B cell (primary cell): Measurements from ENCODE around the gene COL5A1. TPM values are rescaled to one million over a fixed set of nuclear protein-coding genes. Genes with fewer than 3 reads are reported as not detected.
"Not testable (repeated sequence)": the region's sequence is repeated elsewhere in the genome, so short reads cannot be mapped to it uniquely, and the experiment has no call there.

Experiments used
- ATAC-seq: fragments of 200-7000 bp; cut with Tn5 transposase; one replicate; pipeline ENCODE4 v1.10.0; 2021; ENCODE audit warnings: low read depth, mild to moderate bottlenecking, moderate number of reproducible peaks, moderate library complexity
- CTCF ChIA-PET: fragments of 350-600 bp; sonication (Branson Sonifier 250); formaldehyde crosslinking; loops from one replicate; lab custom pipeline; 2021; ENCODE audit warnings: antibody characterized with exemption, inconsistent platforms; lab: Charles Lee
- POLR2A ChIA-PET: fragments of 350-600 bp; sonication (Branson Sonifier 250); formaldehyde crosslinking; loops from one replicate; lab custom pipeline; 2021; ENCODE audit warnings: antibody characterized with exemption; lab: Charles Lee
- DNase-seq: peaks from one replicate; pipeline ENCODE4 v3.0.0; 2013
- H2AFZ ChIP-seq: 2 replicates; pipeline ENCODE4 v1.6.1; 2012; ENCODE audit warnings: mild to moderate bottlenecking, low read depth, low read length; ENCODE audit not compliant: insufficient read depth, poor library complexity, severe bottlenecking
- H3K27ac ChIP-seq, 2 donors: 1 replicate in 1 of 2; 2 replicates in 1 of 2; pipeline ENCODE4 v1.5.1; 2012 to 2013; ENCODE audit warnings: low read length in 2 of 2, mild to moderate bottlenecking in 2 of 2, moderate library complexity in 1 of 2
- H3K27me3 ChIP-seq, 4 experiments: fragments of 200-600 bp in 1 of 4; sonication (generic) in 1 of 4; replicated peaks in 1 of 4; 1 replicate in 2 of 4; 2 replicates in 2 of 4; pipeline versions ENCODE4 v1.6.1 to v1.7.0; 2013 to 2016; ENCODE audit warnings: low read length in 3 of 4, mild to moderate bottlenecking in 2 of 4, mixed read lengths in 1 of 4, moderate library complexity in 1 of 4; ENCODE audit not compliant: insufficient read depth in 4 of 4, control insufficient read depth in 3 of 4; ENCODE audit errors: control extremely low read depth in 1 of 4
- H3K36me3 ChIP-seq, 2 experiments: replicated peaks in 1 of 2; 1 replicate in 1 of 2; 2 replicates in 1 of 2; pipeline versions ENCODE4 v1.6.1 to v1.7.1; 2013; ENCODE audit warnings: low read length in 1 of 2; ENCODE audit not compliant: insufficient read depth in 2 of 2, control insufficient read depth in 1 of 2; ENCODE audit errors: control extremely low read depth in 1 of 2, extremely low read depth in 1 of 2
- H3K4me1 ChIP-seq, 2 donors: fragments of 200-600 bp in 1 of 2; sonication (generic) in 1 of 2; 1 replicate in 1 of 2; 2 replicates in 1 of 2; pipeline versions ENCODE4 v1.5.1 to v1.6.1; 2013 to 2017; ENCODE audit warnings: low read length in 2 of 2; ENCODE audit not compliant: control insufficient read depth in 2 of 2, insufficient read depth in 2 of 2
- H3K4me2 ChIP-seq: replicated peaks from 2 replicates; pipeline ENCODE3; 2012; ENCODE audit warnings: mild to moderate bottlenecking, low read depth, low read length; ENCODE audit not compliant: poor library complexity, severe bottlenecking
- H3K4me3 ChIP-seq, 5 experiments: fragments of 200-600 bp in 1 of 5; sonication (generic) in 1 of 5; 1 replicate in 3 of 5; 2 replicates in 2 of 5; pipeline versions ENCODE4 v1.5.1 to v1.7.0; 2011 to 2016; ENCODE audit warnings: low read length in 4 of 5, mild to moderate bottlenecking in 4 of 5, low read depth in 2 of 5, control low read depth in 1 of 5, moderate library complexity in 1 of 5; ENCODE audit not compliant: insufficient read depth in 1 of 5; ENCODE audit errors: control extremely low read depth in 1 of 5, extremely low read depth in 1 of 5
- H3K79me2 ChIP-seq: fragments of 200-600 bp; sonication (generic); one replicate; pipeline ENCODE4 v1.6.0; 2016; ENCODE audit warnings: low read length; ENCODE audit not compliant: control insufficient read depth, insufficient read depth
- H3K9ac ChIP-seq: fragments of 200-600 bp; sonication (generic); 2 replicates; pipeline ENCODE4 v1.6.1; 2017; ENCODE audit warnings: mild to moderate bottlenecking, low read length, moderate library complexity
- H3K9me3 ChIP-seq, 3 donors: one replicate each; pipeline versions ENCODE4 v1.6.1 to v1.7.1; 2013; ENCODE audit warnings: low read length in 2 of 3; ENCODE audit not compliant: control insufficient read depth in 2 of 3, insufficient read depth in 1 of 3; ENCODE audit errors: control extremely low read depth in 1 of 3
- H4K20me1 ChIP-seq: 2 replicates; pipeline ENCODE4 v1.6.0; 2012; ENCODE audit warnings: mild to moderate bottlenecking, low read length; ENCODE audit not compliant: insufficient read depth, control insufficient read depth, poor library complexity, severe bottlenecking
- H3K27ac Mint-ChIP-seq: one replicate; pipeline ENCODE4 v1.8.0; 2021; ENCODE audit warnings: mixed read lengths
- H3K27me3 Mint-ChIP-seq: one replicate; pipeline ENCODE4 v1.8.0; 2021; ENCODE audit warnings: mixed read lengths
- H3K4me1 Mint-ChIP-seq: one replicate; pipeline ENCODE4 v1.8.0; 2021; ENCODE audit warnings: mixed read lengths
- H3K4me3 Mint-ChIP-seq: one replicate; pipeline ENCODE4 v1.8.0; 2021; ENCODE audit warnings: mixed read lengths
- H3K9me3 Mint-ChIP-seq: one replicate; pipeline ENCODE4 v1.8.0; 2022; ENCODE audit warnings: mixed read lengths; ENCODE audit not compliant: insufficient read depth
- CTCF ChIP-seq: fragments of 200-600 bp; IDR thresholded peaks from one replicate; pipeline ENCODE4 v1.8.0; 2022; ENCODE audit warnings: antibody characterized with exemption, mild to moderate bottlenecking
- EZH2 ChIP-seq: IDR thresholded peaks from 2 replicates; pipeline ENCODE4 v1.6.1; 2012; ENCODE audit warnings: borderline replicate concordance, low read depth, mild to moderate bottlenecking, moderate library complexity, low read length; ENCODE audit not compliant: insufficient read depth, poor library complexity, severe bottlenecking
- WGBS: methylation state at CpG from one replicate; pipeline ENCODE4 v1.1.5; 2013; ENCODE audit warnings: missing lambda C conversion rate; ENCODE audit not compliant: insufficient coverage; 5-methylcytosine and 5-hydroxymethylcytosine counted together
- intact Hi-C: fragments of 100-400 bp; cut with micrococcal nuclease; formaldehyde crosslinking; loops from one replicate; pipeline ENCODE4 v1.10.0; 2022
- polyA plus RNA-seq: library from polyadenylated mRNA; depleted of rRNA; stranded (reverse); fragments of >200 nt; gene quantifications from 2 replicates; pipeline ENCODE4 v1.2.3, GENCODE V29; 2012
- total RNA-seq, 2 donors: library from RNA; stranded (reverse); fragments of 120-200 nt in 1 of 2; gene quantifications; 1 replicate in 1 of 2; 2 replicates in 1 of 2; pipeline versions ENCODE4 v1.2.3 to v1.2.4, GENCODE V29; 2013 to 2022

The COL5A1 gene
- total and polyA plus RNA-seq, 2 donors (not counting 1 experiment from before 2014, with no cell fraction given) = 0.06 TPM; not detected in 1

- H3K79me2 ChIP-seq = no peaks in the 10 kb centered on the region
- H3K27me3 ChIP-seq = no peaks in the 10 kb centered on the region
- Mint-ChIP-seq H3K9me3 (no peaks in the 10 kb centered on the region), H3K4me3 (no peak overlapping the region), H3K4me1 (no peaks in the 10 kb centered on the region), H3K27me3 (peaks cover 9% of the 10 kb centered on the region), H3K27ac (no peak overlapping the region)
- H3K9ac ChIP-seq = no peak overlapping the region
- WGBS = 35% methylated on average over 4 of the region's 7 CpGs
- H2AFZ ChIP-seq = no peak overlapping the region
- CTCF ChIA-PET = no interaction called here
- TF ChIP-seq CTCF = no peak
- TF ChIP-seq EZH2 = no peak
- peaks cover 0 to 7% (median 0%) of the 10 kb centered on the region in 3 donors for H3K9me3 ChIP-seq
- no peaks in the 10 kb centered on the region for H3K36me3 ChIP-seq
- H3K4me2 ChIP-seq = no peak overlapping the region
- intact Hi-C loops = no loop called here
- POLR2A ChIA-PET = no interaction called here
- H4K20me1 ChIP-seq = no peaks in the 10 kb centered on the region
- no peak overlapping the region for H3K4me3 ChIP-seq
- no peak for DNase-seq
- no peaks in the 10 kb centered on the region for H3K4me1 ChIP-seq
- no peak for ATAC-seq
- no peak overlapping the region for H3K27ac ChIP-seq
Measured at GRCh38 chr9:134666831-134667230, 25.2 kb downstream of the COL5A1 start.

GRCh38 chr9:134668977-134669376 is 27.4 kb downstream of the COL5A1 start:
- H3K27me3 Mint-ChIP-seq, H3K4me2 ChIP-seq, H3K27ac Mint-ChIP-seq, H3K36me3 ChIP-seq, H3K4me1 ChIP-seq, H3K27ac ChIP-seq, H3K4me3 ChIP-seq, intact Hi-C loops, H3K9me3 ChIP-seq, H3K27me3 ChIP-seq, H2AFZ ChIP-seq, POLR2A ChIA-PET, H3K9ac ChIP-seq, H3K9me3 Mint-ChIP-seq, H3K4me3 Mint-ChIP-seq, CTCF ChIA-PET, ATAC-seq, H4K20me1 ChIP-seq, H3K4me1 Mint-ChIP-seq, H3K79me2 ChIP-seq, DNase-seq: not testable (repeated sequence)
